CD4-positive, alpha-beta memory T cell (primary cell): Measurements from ENCODE around the gene WFS1. TPM values are rescaled to one million over a fixed set of nuclear protein-coding genes. Genes with fewer than 3 reads are reported as not detected.

Experiments used
- CTCF ChIA-PET: fragments of 350-600 bp; sonication (Branson Sonifier 250); formaldehyde crosslinking; loops from one replicate; lab custom pipeline; 2021; ENCODE audit warnings: inconsistent platforms; ENCODE audit not compliant: partially characterized antibody; lab: Charles Lee
- POLR2A ChIA-PET: fragments of 350-600 bp; sonication (Branson Sonifier 250); formaldehyde crosslinking; loops from one replicate; lab custom pipeline; 2021; ENCODE audit not compliant: partially characterized antibody; lab: Charles Lee
- DNase-seq, 5 donors: peaks; one replicate each; pipeline versions ENCODE4 v3.0.0 to v3.0.0-alpha.2; 2020 to 2022; ENCODE audit warnings: mixed read lengths in 1 of 5
- H3K27ac ChIP-seq: one replicate; pipeline ENCODE4 v1.7.0; 2013; ENCODE audit warnings: low read depth, low read length
- H3K27me3 ChIP-seq: 2 replicates; pipeline ENCODE4 v1.7.0; 2013; ENCODE audit warnings: mild to moderate bottlenecking, low read length, moderate library complexity; ENCODE audit not compliant: insufficient read depth
- H3K36me3 ChIP-seq: 2 replicates; pipeline ENCODE4 v1.7.0; 2013; ENCODE audit warnings: mild to moderate bottlenecking, low read length, moderate library complexity; ENCODE audit not compliant: insufficient read depth
- H3K4me1 ChIP-seq: 2 replicates; pipeline ENCODE4 v1.7.0; 2013; ENCODE audit warnings: mild to moderate bottlenecking, low read length, moderate library complexity; ENCODE audit not compliant: insufficient read depth
- H3K4me3 ChIP-seq, 2 donors: one replicate each; pipeline ENCODE4 v1.7.0; 2013; ENCODE audit warnings: low read length in 2 of 2, mild to moderate bottlenecking in 1 of 2
- H3K9me3 ChIP-seq, 2 donors: one replicate each; pipeline ENCODE4 v1.7.0; 2013; ENCODE audit warnings: low read length in 2 of 2, control low read depth in 1 of 2; ENCODE audit not compliant: control insufficient read depth in 1 of 2
- H3K27ac Mint-ChIP-seq, 7 donors: one replicate each; pipeline ENCODE4 v1.8.0; 2020 to 2021; ENCODE audit warnings: mixed read lengths in 7 of 7, mild to moderate bottlenecking in 6 of 7, inconsistent platforms in 3 of 7, moderate library complexity in 3 of 7
- H3K27me3 Mint-ChIP-seq, 2 donors: one replicate each; pipeline ENCODE4 v1.8.0; 2020 to 2021; ENCODE audit warnings: mixed read lengths in 2 of 2
- H3K36me3 Mint-ChIP-seq, 2 donors: one replicate each; pipeline ENCODE4 v1.8.0; 2020 to 2021; ENCODE audit warnings: mixed read lengths in 2 of 2, inconsistent platforms in 1 of 2, mild to moderate bottlenecking in 1 of 2
- H3K4me1 Mint-ChIP-seq, 4 donors: one replicate each; pipeline ENCODE4 v1.8.0; 2020 to 2021; ENCODE audit warnings: mixed read lengths in 4 of 4, mild to moderate bottlenecking in 1 of 4
- H3K4me3 Mint-ChIP-seq, 8 donors: one replicate each; pipeline ENCODE4 v1.8.0; 2020 to 2021; ENCODE audit warnings: mixed read lengths in 8 of 8, mild to moderate bottlenecking in 7 of 8, moderate library complexity in 6 of 8, inconsistent platforms in 3 of 8
- H3K9me3 Mint-ChIP-seq, 8 donors: one replicate each; pipeline ENCODE4 v1.8.0; 2020 to 2021; ENCODE audit warnings: mixed read lengths in 8 of 8, mild to moderate bottlenecking in 5 of 8, inconsistent platforms in 3 of 8, moderate library complexity in 1 of 8
- intact Hi-C: fragments of 100-400 bp; cut with micrococcal nuclease; formaldehyde crosslinking; loops from one replicate; pipeline ENCODE4 v1.15.1; 2023
- polyA plus RNA-seq, 2 donors: library from polyadenylated mRNA; unstranded; fragments of 300-500 nt; fragmentation: Illumina TruSeq; gene quantifications; one replicate each; pipeline ENCODE4 v1.2.3, GENCODE V29; 2021
- total RNA-seq, 2 experiments: library from RNA; stranded (reverse); gene quantifications; one replicate each; pipeline ENCODE4 v1.2.3, GENCODE V29; 2021

Gene WFS1
- total and polyA plus RNA-seq, 4 experiments from 2014 or later, result 2.6 to 5.5 (median 4.3) TPM

DNA sequence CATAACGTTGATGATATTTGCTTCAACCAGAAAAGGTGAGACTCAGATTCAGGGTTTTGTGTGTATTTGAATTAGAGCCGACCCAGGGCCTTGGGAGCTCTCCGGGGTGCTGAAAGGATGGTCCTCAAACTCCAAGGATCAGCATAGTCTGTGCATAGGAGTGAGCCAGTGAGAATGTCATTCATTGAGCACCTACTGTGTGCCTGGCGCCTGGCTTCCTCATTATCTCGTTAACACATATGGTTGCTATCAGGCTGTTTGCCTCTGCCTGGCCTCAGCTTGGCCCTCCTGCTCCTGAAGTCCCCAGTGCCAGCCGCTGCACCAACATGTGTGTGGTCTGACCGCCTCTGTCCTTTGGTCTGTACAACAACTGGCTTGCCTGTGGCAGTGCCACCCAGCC lies 44.2 kb upstream of the WFS1 start:
- DNase-seq, result peak in 2 of 5 donors; percentile 6 to 7
- intact Hi-C loops, result no loop called here
- peaks cover 26 to 32% of the 10 kb centered on the region in 2 donors for H3K27me3 Mint-ChIP-seq

DNA sequence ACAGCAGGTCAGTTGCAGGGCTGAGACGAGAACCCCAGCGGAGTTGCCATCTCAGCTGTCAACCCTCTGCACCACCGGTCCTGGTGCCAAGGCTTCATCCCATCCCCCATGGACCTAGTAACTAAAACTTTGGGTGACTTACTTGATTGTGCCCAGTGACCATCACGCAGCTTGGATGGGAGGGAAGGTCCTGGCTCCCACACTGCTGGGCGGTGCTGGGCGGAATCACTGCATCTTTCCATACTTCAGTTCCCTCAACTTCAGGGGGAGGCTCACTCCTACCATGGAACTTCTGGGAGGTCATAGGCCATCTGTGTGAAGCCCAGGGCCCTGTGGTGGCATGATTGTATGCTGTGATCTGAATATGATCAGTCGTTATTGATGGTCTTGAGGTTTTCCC lies 43.1 kb upstream of the WFS1 start:
- no peaks in the 10 kb centered on the region for H3K36me3 Mint-ChIP-seq
- H3K9me3 Mint-ChIP-seq, result peaks cover 0 to 11% (median 4%) of the 10 kb centered on the region in 8 donors
- peaks cover 0 to 1% (median 0%) of the 10 kb centered on the region in 4 donors for H3K4me1 Mint-ChIP-seq
- H3K4me1 ChIP-seq, result no peaks in the 10 kb centered on the region
- H3K27ac Mint-ChIP-seq, result no peak overlapping the region
- H3K36me3 ChIP-seq, result no peaks in the 10 kb centered on the region
- no peak overlapping the region for H3K4me3 Mint-ChIP-seq
- no peak overlapping the region for H3K27ac ChIP-seq
- intact Hi-C loops, result no loop called here
- H3K4me3 ChIP-seq, result no peak overlapping the region
- ChIA-PET POLR2A (no interaction called here), CTCF (interaction anchor here (0.9 kb wide), 1 partner anchor 37 kb away, joined by 3 read pairs; no protein-coding TSS in a partner anchor)
- DNase-seq, result no peak
- H3K27me3 Mint-ChIP-seq, result peaks cover 18 to 22% of the 10 kb centered on the region in 2 donors
- H3K27me3 ChIP-seq, result peaks cover 6% of the 10 kb centered on the region
- no peaks in the 10 kb centered on the region for H3K9me3 ChIP-seq

More for the DNA sequence above, 44.2 kb upstream of the WFS1 start:
- H3K4me3 Mint-ChIP-seq, result no peak overlapping the region
- Histone ChIP-seq H3K27ac (no peak overlapping the region), H3K4me3 (no peak overlapping the region), H3K4me1 (no peaks in the 10 kb centered on the region), H3K27me3 (peaks cover 17% of the 10 kb centered on the region), H3K36me3 (no peaks in the 10 kb centered on the region), H3K9me3 (no peaks in the 10 kb centered on the region)
- H3K27ac Mint-ChIP-seq, result no peak overlapping the region
- ChIA-PET CTCF (interaction anchor here (1.6 kb wide), 1 partner anchor 91 kb away, joined by 5 read pairs; no protein-coding TSS in a partner anchor), POLR2A (no interaction called here)
- peaks cover 0 to 14% (median 5%) of the 10 kb centered on the region in 8 donors for H3K9me3 Mint-ChIP-seq
- no peaks in the 10 kb centered on the region for H3K36me3 Mint-ChIP-seq
- peaks cover 0 to 5% (median under 1%) of the 10 kb centered on the region in 4 donors for H3K4me1 Mint-ChIP-seq

DNA sequence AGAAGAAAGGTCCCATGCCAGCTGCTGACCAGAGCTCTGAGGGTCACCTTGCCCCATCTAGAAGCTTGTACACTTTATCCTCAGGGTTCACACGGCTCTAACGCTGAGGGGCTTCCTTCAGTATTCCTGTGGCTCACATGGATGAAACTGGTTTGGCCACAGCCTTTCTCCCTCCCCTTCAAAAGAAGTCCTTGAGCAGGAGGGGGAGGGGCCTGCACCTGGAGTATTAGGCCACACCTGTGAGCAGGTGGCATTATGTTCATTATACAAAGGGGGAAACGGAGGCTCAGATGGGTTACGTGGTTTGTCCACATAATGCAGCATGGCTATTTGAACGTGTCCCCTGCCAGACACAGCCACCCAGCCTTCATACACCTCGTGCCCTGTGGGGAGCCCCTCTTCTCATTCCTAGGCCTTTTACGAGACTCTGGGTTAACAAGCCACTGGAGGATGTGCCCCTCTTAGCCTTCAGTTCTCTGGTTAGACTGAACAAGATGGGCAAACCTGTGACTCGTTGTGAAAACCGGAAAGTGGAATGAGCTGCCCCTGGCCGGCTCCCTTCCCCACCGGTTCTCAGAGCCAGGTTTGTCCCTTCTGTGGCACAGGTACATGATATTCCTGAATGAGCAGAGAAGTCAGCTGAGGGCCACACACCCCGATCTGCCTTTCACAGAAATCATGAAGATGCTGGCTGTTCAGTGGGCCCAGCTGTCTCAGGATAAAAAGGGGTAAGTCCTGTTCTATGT lies 42.1 kb upstream of the WFS1 start:
- Mint-ChIP-seq H3K4me1 (no peaks in the 10 kb centered on the region), H3K9me3 (peaks cover 0 to 7% (median 2%) of the 10 kb centered on the region in 8 donors), H3K27ac (no peak overlapping the region), H3K27me3 (peaks cover 15 to 19% of the 10 kb centered on the region in 2 donors), H3K36me3 (no peaks in the 10 kb centered on the region), H3K4me3 (no peak overlapping the region)
- Histone ChIP-seq H3K9me3 (no peaks in the 10 kb centered on the region), H3K27me3 (peaks cover 3% of the 10 kb centered on the region), H3K4me1 (no peaks in the 10 kb centered on the region), H3K27ac (no peak overlapping the region), H3K4me3 (no peak overlapping the region), H3K36me3 (no peaks in the 10 kb centered on the region)
- DNase-seq, result no peak
- intact Hi-C loops, result no loop called here
- ChIA-PET POLR2A (no interaction called here), CTCF (no interaction called here)

DNA sequence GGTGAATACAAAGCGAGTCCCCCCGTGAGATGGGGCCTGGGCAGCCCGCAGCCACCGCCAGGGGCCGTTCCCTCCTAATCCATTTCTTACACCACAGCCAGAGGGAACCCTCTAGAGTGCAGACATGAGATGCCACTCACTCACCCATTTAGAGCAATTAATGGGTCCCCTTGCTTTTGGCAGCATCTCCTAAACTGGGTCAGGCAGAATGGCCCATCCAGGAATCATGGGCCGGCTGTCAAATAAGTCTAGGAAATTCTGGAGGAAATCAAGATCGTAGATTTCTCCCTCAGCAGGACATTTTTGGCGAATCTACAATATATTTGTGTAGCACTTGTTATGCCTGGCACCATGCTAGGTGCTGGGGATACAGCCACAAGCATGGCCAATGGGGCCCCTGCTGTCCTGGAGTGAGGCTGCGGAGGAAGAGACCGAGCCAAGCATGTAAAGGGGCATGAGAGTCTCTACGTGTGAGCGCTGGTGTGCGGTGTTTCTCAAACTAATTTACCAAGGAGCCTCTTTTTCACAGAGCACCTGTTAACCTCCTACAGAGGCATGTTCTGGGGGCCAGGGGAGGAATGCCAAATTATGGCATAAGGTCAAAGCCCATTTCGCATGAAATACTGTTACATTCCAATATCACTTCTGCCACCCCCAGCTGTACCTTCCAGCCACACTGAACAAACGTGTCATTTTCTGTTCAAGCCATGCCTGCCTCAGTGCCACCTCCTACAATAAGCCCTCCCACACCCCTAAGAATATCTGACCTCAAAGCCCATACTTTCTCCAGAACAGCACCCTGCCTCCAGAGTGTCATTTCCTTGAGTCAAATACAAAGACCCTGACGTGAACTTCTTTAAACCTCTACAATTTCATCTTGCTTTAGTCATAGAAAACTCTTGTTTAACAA lies 41.2 kb upstream of the WFS1 start:
- no peaks in the 10 kb centered on the region for H3K36me3 Mint-ChIP-seq
- no peak overlapping the region for H3K27ac ChIP-seq
- H3K9me3 ChIP-seq, result no peaks in the 10 kb centered on the region
- no peak overlapping the region for H3K4me3 ChIP-seq
- intact Hi-C loops, result no loop called here
- no peak overlapping the region for H3K27ac Mint-ChIP-seq
- H3K4me1 ChIP-seq, result no peaks in the 10 kb centered on the region
- no peak overlapping the region for H3K4me3 Mint-ChIP-seq
- H3K4me1 Mint-ChIP-seq, result no peaks in the 10 kb centered on the region
- H3K36me3 ChIP-seq, result no peaks in the 10 kb centered on the region
- ChIA-PET POLR2A (no interaction called here), CTCF (no interaction called here)
- no peak for DNase-seq
- peaks cover 0 to 5% (median 0%) of the 10 kb centered on the region in 8 donors for H3K9me3 Mint-ChIP-seq
- H3K27me3 Mint-ChIP-seq, result peaks cover 11 to 17% of the 10 kb centered on the region in 2 donors
- H3K27me3 ChIP-seq, result no peaks in the 10 kb centered on the region

- POLR2A ChIA-PET, result no interaction called here
- Mint-ChIP-seq H3K27me3 (peaks cover 7 to 11% of the 10 kb centered on the region in 2 donors), H3K9me3 (peaks cover 0 to 5% (median 0%) of the 10 kb centered on the region in 8 donors)
Measured at GRCh38 chr4:6229095-6229494, 40.6 kb upstream of the WFS1 start.

GRCh38 chr4:6229671-6230501 lies 39.8 kb upstream of the WFS1 start:
- no peaks in the 10 kb centered on the region for H3K4me1 ChIP-seq
- H3K27me3 Mint-ChIP-seq, result peaks cover 7 to 8% of the 10 kb centered on the region in 2 donors
- H3K36me3 Mint-ChIP-seq, result no peaks in the 10 kb centered on the region
- CTCF ChIA-PET, result interaction anchor here (0.7 kb wide), 1 partner anchor 21 kb away, joined by 3 read pairs; no protein-coding TSS in a partner anchor
- no peaks in the 10 kb centered on the region for H3K27me3 ChIP-seq
- POLR2A ChIA-PET, result no interaction called here
- peaks cover 0 to 2% (median 0%) of the 10 kb centered on the region in 8 donors for H3K9me3 Mint-ChIP-seq
- H3K27ac Mint-ChIP-seq, result no peak overlapping the region
- no peaks in the 10 kb centered on the region for H3K9me3 ChIP-seq
- intact Hi-C loops, result no loop called here
- H3K4me3 ChIP-seq, result no peak overlapping the region
- no peaks in the 10 kb centered on the region for H3K36me3 ChIP-seq
- no peaks in the 10 kb centered on the region for H3K4me1 Mint-ChIP-seq
- H3K27ac ChIP-seq, result no peak overlapping the region
- no peak overlapping the region for H3K4me3 Mint-ChIP-seq
- no peak for DNase-seq

More at GRCh38 chr4:6229095-6229494, 40.6 kb upstream of the WFS1 start:
- H3K4me3 Mint-ChIP-seq, result no peak overlapping the region
- H3K27ac Mint-ChIP-seq, result no peak overlapping the region
- intact Hi-C loops, result no loop called here
- Histone ChIP-seq H3K9me3 (no peaks in the 10 kb centered on the region), H3K27ac (no peak overlapping the region), H3K27me3 (no peaks in the 10 kb centered on the region), H3K4me1 (no peaks in the 10 kb centered on the region), H3K36me3 (no peaks in the 10 kb centered on the region), H3K4me3 (no peak overlapping the region)
- no peak for DNase-seq
- no peaks in the 10 kb centered on the region for H3K36me3 Mint-ChIP-seq
- CTCF ChIA-PET, result no interaction called here
- no peaks in the 10 kb centered on the region for H3K4me1 Mint-ChIP-seq
